H9 (cell line): ENCODE measurements around the gene TTC28. TPM values are rescaled to one million over a fixed set of nuclear protein-coding genes. Genes with fewer than 3 reads are reported as not detected.

Experiments
- DNase-seq: peaks from one replicate; pipeline ENCODE4 v3.0.0-alpha.2; 2017
- H2AFZ ChIP-seq: one replicate; pipeline ENCODE4 v1.6.1; 2013; ENCODE audit warnings: mild to moderate bottlenecking, low read length, control low read depth, moderate library complexity
- H2AK5ac ChIP-seq: 2 replicates; pipeline ENCODE4 v1.6.1; 2013; ENCODE audit warnings: low read length, control low read depth, mixed read lengths; ENCODE audit not compliant: insufficient read length
- H2BK120ac ChIP-seq: one replicate; pipeline ENCODE4 v1.6.1; 2013; ENCODE audit warnings: low read depth, mild to moderate bottlenecking, low read length, control low read depth, inconsistent platforms; ENCODE audit not compliant: poor library complexity, severe bottlenecking
- H2BK12ac ChIP-seq: 2 replicates; pipeline ENCODE4 v1.6.1; 2013; ENCODE audit warnings: low read length, control low read depth, mixed read lengths, low read depth; ENCODE audit not compliant: insufficient read length
- H2BK15ac ChIP-seq: 2 replicates; pipeline ENCODE4 v1.6.1; 2013; ENCODE audit warnings: low read depth, low read length, control low read depth
- H2BK20ac ChIP-seq: one replicate; pipeline ENCODE4 v1.6.1; 2013; ENCODE audit warnings: low read depth, mild to moderate bottlenecking, low read length, control low read depth, inconsistent platforms; ENCODE audit not compliant: poor library complexity, severe bottlenecking
- H2BK5ac ChIP-seq: 2 replicates; pipeline ENCODE4 v1.6.1; 2013; ENCODE audit warnings: low read length, control low read depth, mixed read lengths; ENCODE audit not compliant: insufficient read length
- H3K14ac ChIP-seq: 2 replicates; pipeline ENCODE4 v1.6.1; 2013; ENCODE audit warnings: low read length, control low read depth; ENCODE audit not compliant: insufficient read depth
- H3K18ac ChIP-seq: 2 replicates; pipeline ENCODE4 v1.6.1; 2013; ENCODE audit warnings: low read depth, mild to moderate bottlenecking, mixed read lengths, low read length, control low read depth; ENCODE audit not compliant: insufficient read length
- H3K23ac ChIP-seq: 2 replicates; pipeline ENCODE4 v1.6.1; 2013; ENCODE audit warnings: low read length, control low read depth, mixed read lengths, low read depth; ENCODE audit not compliant: insufficient read length
- H3K23me2 ChIP-seq: 2 replicates; pipeline ENCODE4 v1.6.1; 2013; ENCODE audit warnings: low read depth, mild to moderate bottlenecking, mixed read lengths, low read length, control low read depth; ENCODE audit not compliant: insufficient read length, poor library complexity, severe bottlenecking
- H3K27ac ChIP-seq: 2 replicates; pipeline ENCODE4 v1.5.1; 2013; ENCODE audit warnings: low read length, control low read depth, mixed read lengths, low read depth; ENCODE audit not compliant: insufficient read length
- H3K27me3 ChIP-seq: 2 replicates; pipeline ENCODE4 v1.6.1; 2013; ENCODE audit warnings: low read length, control low read depth, inconsistent platforms; ENCODE audit not compliant: insufficient read depth
- H3K4ac ChIP-seq: 2 replicates; pipeline ENCODE4 v1.6.1; 2013; ENCODE audit warnings: low read depth, mild to moderate bottlenecking, control low read depth, inconsistent platforms, low read length, moderate library complexity
- H3K4me1 ChIP-seq: 2 replicates; pipeline ENCODE4 v1.6.1; 2013; ENCODE audit warnings: low read length, control low read depth, inconsistent platforms; ENCODE audit not compliant: insufficient read depth
- H3K4me2 ChIP-seq: 2 replicates; pipeline ENCODE4 v1.6.1; 2013; ENCODE audit warnings: low read length, control low read depth, mixed read lengths; ENCODE audit not compliant: insufficient read length, insufficient read depth
- H3K56ac ChIP-seq: 2 replicates; pipeline ENCODE4 v1.6.1; 2013; ENCODE audit warnings: low read depth, mild to moderate bottlenecking, mixed read lengths, low read length, control low read depth; ENCODE audit not compliant: insufficient read length
- H3K79me1 ChIP-seq: 2 replicates; pipeline ENCODE4 v1.6.1; 2013; ENCODE audit warnings: low read depth, mild to moderate bottlenecking, moderate library complexity, low read length, control low read depth, inconsistent platforms; ENCODE audit not compliant: insufficient read depth, poor library complexity, severe bottlenecking
- H3K79me2 ChIP-seq: 2 replicates; pipeline ENCODE4 v1.6.1; 2013; ENCODE audit warnings: low read length, control low read depth, inconsistent platforms; ENCODE audit not compliant: insufficient read depth
- H3K9ac ChIP-seq: 2 replicates; pipeline ENCODE4 v1.6.1; 2013; ENCODE audit warnings: low read length, control low read depth, mixed read lengths; ENCODE audit not compliant: insufficient read length; ENCODE audit errors: extremely low read depth
- H3K9me3 ChIP-seq: one replicate; pipeline ENCODE4 v1.6.1; 2013; ENCODE audit warnings: low read depth, low read length, inconsistent platforms; ENCODE audit not compliant: control insufficient read depth
- H3T11ph ChIP-seq: one replicate; pipeline ENCODE4 v1.6.1; 2013; ENCODE audit warnings: mild to moderate bottlenecking, low read length, control low read depth, inconsistent platforms
- H4K20me1 ChIP-seq: one replicate; pipeline ENCODE4 v1.6.1; 2013; ENCODE audit not compliant: control insufficient read depth, insufficient read length, insufficient read depth
- H4K5ac ChIP-seq: 2 replicates; pipeline ENCODE4 v1.6.1; 2013; ENCODE audit warnings: low read depth, mild to moderate bottlenecking, mixed read lengths, low read length, control low read depth; ENCODE audit not compliant: insufficient read length
- H4K8ac ChIP-seq: replicated peaks from 2 replicates; pipeline ENCODE4 v1.6.1; 2013; ENCODE audit warnings: low read length, control low read depth, mixed read lengths, low read depth; ENCODE audit not compliant: insufficient read length
- H4K91ac ChIP-seq: 2 replicates; pipeline ENCODE4 v1.6.1; 2013; ENCODE audit warnings: low read depth, mild to moderate bottlenecking, moderate library complexity, mixed read lengths, low read length, control low read depth; ENCODE audit not compliant: insufficient read length
- H3K27ac Mint-ChIP-seq, 3 experiments: 2 replicates in 2 of 3; 3 replicates in 1 of 3; pipeline ENCODE4 v1.8.0; 2020 to 2021; ENCODE audit warnings: mixed read lengths in 3 of 3, mild to moderate bottlenecking in 1 of 3, moderate library complexity in 1 of 3
- H3K27me3 Mint-ChIP-seq: 2 replicates; pipeline ENCODE4 v1.8.0; 2021; ENCODE audit warnings: low read depth, mild to moderate bottlenecking, moderate library complexity, mixed read lengths
- H3K36me3 Mint-ChIP-seq, 3 experiments: 2 replicates in 2 of 3; 3 replicates in 1 of 3; pipeline ENCODE4 v1.8.0; 2020 to 2021; ENCODE audit warnings: low read depth in 3 of 3, mixed read lengths in 3 of 3; ENCODE audit not compliant: insufficient read depth in 1 of 3
- H3K4me1 Mint-ChIP-seq, 2 experiments: 2 replicates each; pipeline ENCODE4 v1.8.0; 2020; ENCODE audit warnings: mixed read lengths in 2 of 2
- H3K4me3 Mint-ChIP-seq, 2 experiments: 2 replicates in 1 of 2; 3 replicates in 1 of 2; pipeline ENCODE4 v1.8.0; 2020 to 2021; ENCODE audit warnings: mild to moderate bottlenecking in 2 of 2, mixed read lengths in 2 of 2, moderate library complexity in 1 of 2
- H3K9me3 Mint-ChIP-seq, 2 experiments: 2 replicates in 1 of 2; 3 replicates in 1 of 2; pipeline ENCODE4 v1.8.0; 2020; ENCODE audit warnings: mild to moderate bottlenecking in 2 of 2, mixed read lengths in 2 of 2, moderate library complexity in 1 of 2
- CTCF ChIP-seq: fragments of 200-600 bp; sonication (generic); conservative IDR thresholded peaks from 3 replicates; pipeline ENCODE4 v1.8.0; 2021; ENCODE audit warnings: antibody characterized with exemption, mild to moderate bottlenecking
- WGBS: extraction: QIAGEN DNeasy Blood & Tissue Kit; methylation state at CpG from one replicate; pipeline ENCODE4 v1.1.7; 2013; ENCODE audit warnings: missing lambda C conversion rate, low lambda C conversion rate, mixed read lengths; ENCODE audit not compliant: insufficient read length; ENCODE audit errors: extremely low coverage; 5-methylcytosine and 5-hydroxymethylcytosine counted together
- total RNA-seq: library from RNA; stranded (reverse); gene quantifications from 2 replicates; pipeline ENCODE4 v1.2.1, GENCODE V29; 2021

TTC28 gene
- total RNA-seq, 1 experiment from 2014 or later, result 13.6 TPM

GRCh38 chr22:28123989-28124766 is 555.5 kb downstream of the TTC28 start:
- H2BK12ac ChIP-seq, result no peak overlapping the region
- H3T11ph ChIP-seq, result no peak overlapping the region
- Mint-ChIP-seq H3K4me3 (no peak overlapping the region), H3K27me3 (no peaks in the 10 kb centered on the region; the same call in 1 of the 2 replicates), H3K9me3 (no peaks in the 10 kb centered on the region), H3K36me3 (no peaks in the 10 kb centered on the region; a peak in 1 of 7 replicates), H3K4me1 (peaks cover 20 to 23% of the 10 kb centered on the region in 2 experiments), H3K27ac (no peak overlapping the region)
- no peak overlapping the region for H3K27ac ChIP-seq
- TF ChIP-seq CTCF, result no peak
- DNase-seq, result no peak
- no peaks in the 10 kb centered on the region for H3K27me3 ChIP-seq
- H3K4me1 ChIP-seq, result peaks cover 9% of the 10 kb centered on the region; the same call in 1 of the 2 replicates
- no CpG with 5 or more reads among the region's 1 CpG for WGBS
- H3K56ac ChIP-seq, result no peak overlapping the region
- H3K9me3 ChIP-seq, result no peaks in the 10 kb centered on the region
- H3K18ac ChIP-seq, result no peak overlapping the region
- no peaks in the 10 kb centered on the region for H3K79me1 ChIP-seq
- no peak overlapping the region for H2BK20ac ChIP-seq
- H2AK5ac ChIP-seq, result no peak overlapping the region
- H4K91ac ChIP-seq, result no peak overlapping the region
- no peak overlapping the region for H2BK120ac ChIP-seq
- no peak overlapping the region for H4K8ac ChIP-seq
- no peaks in the 10 kb centered on the region for H3K23me2 ChIP-seq
- no peaks in the 10 kb centered on the region for H4K20me1 ChIP-seq
- H2AFZ ChIP-seq, result no peak overlapping the region
- no peaks in the 10 kb centered on the region for H3K79me2 ChIP-seq
- H2BK5ac ChIP-seq, result no peak overlapping the region
- no peak overlapping the region for H3K14ac ChIP-seq
- no peak overlapping the region for H3K4me2 ChIP-seq
- no peak overlapping the region for H2BK15ac ChIP-seq
- H3K4ac ChIP-seq, result no peak overlapping the region
- H4K5ac ChIP-seq, result no peak overlapping the region
- no peak overlapping the region for H3K9ac ChIP-seq
- H3K23ac ChIP-seq, result no peak overlapping the region
